CD14-positive monocyte (primary cell): ENCODE measurements around the gene GDF2. TPM values are rescaled to one million over a fixed set of nuclear protein-coding genes. Genes with fewer than 3 reads are reported as not detected.

Source experiments
- DNase-seq, 3 donors: peaks; one replicate each; pipeline ENCODE4 v3.0.0-alpha.2; 2011 to 2022
- H2AFZ ChIP-seq: 2 replicates; pipeline ENCODE4 v1.6.0; 2012; ENCODE audit warnings: mild to moderate bottlenecking, low read depth, low read length, inconsistent platforms; ENCODE audit not compliant: insufficient read depth, poor library complexity, severe bottlenecking
- H3K27ac ChIP-seq, 2 donors: 1 replicate in 1 of 2; 2 replicates in 1 of 2; pipeline ENCODE4 v1.5.1; 2012 to 2013; ENCODE audit warnings: low read length in 2 of 2, control low read depth in 1 of 2, inconsistent platforms in 1 of 2, low read depth in 1 of 2, mild to moderate bottlenecking in 1 of 2
- H3K27me3 ChIP-seq, 2 donors: one replicate each; pipeline versions ENCODE4 v1.6.0 to v1.6.1; 2011 to 2013; ENCODE audit warnings: low read length in 2 of 2; ENCODE audit not compliant: control insufficient read depth in 2 of 2, insufficient read depth in 2 of 2
- H3K36me3 ChIP-seq, 2 donors: replicated peaks in 1 of 2; 1 replicate in 1 of 2; 2 replicates in 1 of 2; pipeline versions ENCODE4 v1.5.1 to v1.6.1; 2012 to 2013; ENCODE audit warnings: low read length in 2 of 2, control low read depth in 1 of 2, inconsistent platforms in 1 of 2, mild to moderate bottlenecking in 1 of 2; ENCODE audit not compliant: insufficient read depth in 2 of 2, control insufficient read depth in 1 of 2
- H3K4me1 ChIP-seq, 2 donors: 1 replicate in 1 of 2; 2 replicates in 1 of 2; pipeline versions ENCODE4 v1.5.1 to v1.6.1; 2012 to 2013; ENCODE audit warnings: low read length in 2 of 2, control low read depth in 1 of 2, inconsistent platforms in 1 of 2, mild to moderate bottlenecking in 1 of 2, moderate library complexity in 1 of 2; ENCODE audit not compliant: insufficient read depth in 2 of 2, control insufficient read depth in 1 of 2
- H3K4me2 ChIP-seq: replicated peaks from 2 replicates; pipeline ENCODE3; 2012; ENCODE audit warnings: low read length, moderate library complexity, mild to moderate bottlenecking; ENCODE audit not compliant: poor library complexity, severe bottlenecking; ENCODE audit errors: extremely low read depth
- H3K4me3 ChIP-seq, 3 experiments: fragments of 200-600 bp in 1 of 3; sonication (generic) in 1 of 3; replicated peaks in 1 of 3; 1 replicate in 2 of 3; 2 replicates in 1 of 3; pipeline ENCODE4 v1.5.1; 2011 to 2013; ENCODE audit warnings: low read length in 3 of 3, mild to moderate bottlenecking in 3 of 3, control low read depth in 2 of 3, low read depth in 2 of 3, inconsistent platforms in 1 of 3, moderate library complexity in 1 of 3
- H3K79me2 ChIP-seq: 2 replicates; pipeline ENCODE4 v1.6.0; 2012; ENCODE audit warnings: mild to moderate bottlenecking, control low read depth, inconsistent platforms, low read length, moderate library complexity; ENCODE audit not compliant: insufficient read depth
- H3K9ac ChIP-seq: 2 replicates; pipeline ENCODE4 v1.6.0; 2017; ENCODE audit warnings: low read length, mild to moderate bottlenecking; ENCODE audit not compliant: insufficient read depth, poor library complexity, severe bottlenecking
- H3K9me3 ChIP-seq, 2 donors: replicated peaks in 1 of 2; 1 replicate in 1 of 2; 2 replicates in 1 of 2; pipeline versions ENCODE4 v1.5.1 to v1.6.1; 2012 to 2013; ENCODE audit warnings: low read length in 2 of 2, control low read depth in 1 of 2; ENCODE audit not compliant: control insufficient read depth in 1 of 2, insufficient read depth in 1 of 2
- H4K20me1 ChIP-seq: 2 replicates; pipeline ENCODE4 v1.6.0; 2012; ENCODE audit warnings: mild to moderate bottlenecking, low read length, control low read depth, moderate library complexity; ENCODE audit not compliant: insufficient read depth
- H3K27ac Mint-ChIP-seq, 7 donors: one replicate each; pipeline ENCODE4 v1.8.0; 2020; ENCODE audit warnings: mild to moderate bottlenecking in 7 of 7, mixed read lengths in 7 of 7, moderate library complexity in 6 of 7, inconsistent platforms in 2 of 7
- H3K27me3 Mint-ChIP-seq, 3 donors: one replicate each; pipeline ENCODE4 v1.8.0; 2021 to 2022; ENCODE audit warnings: low read depth in 3 of 3, mild to moderate bottlenecking in 3 of 3, mixed read lengths in 3 of 3, moderate library complexity in 3 of 3, inconsistent platforms in 1 of 3
- H3K36me3 Mint-ChIP-seq, 2 donors: one replicate each; pipeline ENCODE4 v1.8.0; 2020; ENCODE audit warnings: mixed read lengths in 2 of 2, inconsistent platforms in 1 of 2, mild to moderate bottlenecking in 1 of 2
- H3K4me1 Mint-ChIP-seq: one replicate; pipeline ENCODE4 v1.8.0; 2020; ENCODE audit warnings: mild to moderate bottlenecking, mixed read lengths
- H3K4me3 Mint-ChIP-seq, 2 donors: one replicate each; pipeline ENCODE4 v1.8.0; 2020; ENCODE audit warnings: mild to moderate bottlenecking in 2 of 2, mixed read lengths in 2 of 2, moderate library complexity in 1 of 2
- H3K9me3 Mint-ChIP-seq, 7 donors: one replicate each; pipeline ENCODE4 v1.8.0; 2020 to 2022; ENCODE audit warnings: mixed read lengths in 7 of 7, mild to moderate bottlenecking in 6 of 7, moderate library complexity in 6 of 7, inconsistent platforms in 2 of 7
- WGBS: methylation state at CpG from one replicate; pipeline ENCODE4 v1.1.5; 2013; ENCODE audit warnings: missing lambda C conversion rate; ENCODE audit not compliant: insufficient coverage; 5-methylcytosine and 5-hydroxymethylcytosine counted together
- intact Hi-C, 2 donors: fragments of 100-400 bp; cut with micrococcal nuclease; formaldehyde crosslinking; loops; one replicate each; pipeline versions ENCODE4 v1.15.0 to v1.15.1; 2023
- polyA plus RNA-seq, 3 donors: library from polyadenylated mRNA; depleted of rRNA in 1 of 3; unstranded in 2 of 3; stranded (reverse) in 1 of 3; fragments of 300-500 nt in 2 of 3; fragments of >200 nt in 1 of 3; fragmentation: Illumina TruSeq in 2 of 3; gene quantifications; 1 replicate in 2 of 3; 2 replicates in 1 of 3; pipeline ENCODE4 v1.2.3, GENCODE V29; 2012 to 2021
- TF ChIP-seq, protein P1 (sequence below): fragments of 200-600 bp; IDR thresholded peaks from one replicate; pipeline ENCODE4 v1.8.0; 2022; ENCODE audit warnings: antibody characterized with exemption, mild to moderate bottlenecking

Gene GDF2
- polyA plus RNA-seq, 3 donors, result not detected

DNA sequence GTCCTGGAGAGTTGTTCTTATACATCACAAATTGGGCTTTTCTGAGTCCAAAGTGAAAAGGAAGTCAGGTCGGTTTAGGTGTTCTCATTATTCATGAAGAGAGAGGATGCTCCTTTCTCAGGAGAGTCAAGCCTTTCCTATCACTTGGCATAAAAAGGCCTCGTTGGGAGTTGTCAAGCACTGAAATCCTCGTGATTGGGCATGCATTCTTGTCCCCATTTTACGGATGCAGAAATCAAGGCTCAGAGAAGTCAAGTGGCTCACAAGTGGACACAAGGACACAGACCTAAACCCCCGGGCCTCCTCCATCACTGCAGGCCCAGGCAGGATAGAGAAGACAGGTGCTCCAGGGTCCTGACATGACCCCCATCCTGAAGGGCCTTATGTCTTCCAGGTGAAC lies 34.5 kb downstream of the GDF2 start:
- peak overlapping the region in 1 of 7 donors; percentile 37 for H3K27ac Mint-ChIP-seq
- 92% methylated on average over 4 of the region's 5 CpGs for WGBS

GRCh38 chr10:47357131-47357582 lies 34.9 kb downstream of the GDF2 start:
- TF ChIP-seq, protein P1, sequence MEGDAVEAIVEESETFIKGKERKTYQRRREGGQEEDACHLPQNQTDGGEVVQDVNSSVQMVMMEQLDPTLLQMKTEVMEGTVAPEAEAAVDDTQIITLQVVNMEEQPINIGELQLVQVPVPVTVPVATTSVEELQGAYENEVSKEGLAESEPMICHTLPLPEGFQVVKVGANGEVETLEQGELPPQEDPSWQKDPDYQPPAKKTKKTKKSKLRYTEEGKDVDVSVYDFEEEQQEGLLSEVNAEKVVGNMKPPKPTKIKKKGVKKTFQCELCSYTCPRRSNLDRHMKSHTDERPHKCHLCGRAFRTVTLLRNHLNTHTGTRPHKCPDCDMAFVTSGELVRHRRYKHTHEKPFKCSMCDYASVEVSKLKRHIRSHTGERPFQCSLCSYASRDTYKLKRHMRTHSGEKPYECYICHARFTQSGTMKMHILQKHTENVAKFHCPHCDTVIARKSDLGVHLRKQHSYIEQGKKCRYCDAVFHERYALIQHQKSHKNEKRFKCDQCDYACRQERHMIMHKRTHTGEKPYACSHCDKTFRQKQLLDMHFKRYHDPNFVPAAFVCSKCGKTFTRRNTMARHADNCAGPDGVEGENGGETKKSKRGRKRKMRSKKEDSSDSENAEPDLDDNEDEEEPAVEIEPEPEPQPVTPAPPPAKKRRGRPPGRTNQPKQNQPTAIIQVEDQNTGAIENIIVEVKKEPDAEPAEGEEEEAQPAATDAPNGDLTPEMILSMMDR, result no peak
- intact Hi-C loops, result no loop called here
- 93% methylated on average over 6 of the region's 12 CpGs for WGBS

More for the DNA sequence above, 34.5 kb downstream of the GDF2 start:
- no peaks in the 10 kb centered on the region for H3K9me3 ChIP-seq
- H3K4me3 ChIP-seq, result no peak overlapping the region
- no peaks in the 10 kb centered on the region for H3K4me1 ChIP-seq
- no peak for DNase-seq
- H4K20me1 ChIP-seq, result no peaks in the 10 kb centered on the region
- H2AFZ ChIP-seq, result no peak overlapping the region
- TF ChIP-seq, protein P1, result no peak
- peaks cover 0 to 1% (median 0%) of the 10 kb centered on the region in 3 donors for H3K27me3 Mint-ChIP-seq
- no peaks in the 10 kb centered on the region for H3K9me3 Mint-ChIP-seq
- intact Hi-C loops, result no loop called here
- no peak overlapping the region for H3K4me3 Mint-ChIP-seq
- H3K36me3 Mint-ChIP-seq, result no peaks in the 10 kb centered on the region
- H3K27me3 ChIP-seq, result no peaks in the 10 kb centered on the region
- no peak overlapping the region for H3K9ac ChIP-seq
- H3K4me2 ChIP-seq, result no peak overlapping the region
- no peaks in the 10 kb centered on the region for H3K4me1 Mint-ChIP-seq
- no peak overlapping the region for H3K27ac ChIP-seq
- no peaks in the 10 kb centered on the region for H3K79me2 ChIP-seq
- no peaks in the 10 kb centered on the region for H3K36me3 ChIP-seq

More at GRCh38 chr10:47357131-47357582, 34.9 kb downstream of the GDF2 start:
- Mint-ChIP-seq H3K4me3 (no peak overlapping the region), H3K4me1 (no peaks in the 10 kb centered on the region), H3K27me3 (peaks cover 0 to 1% (median 0%) of the 10 kb centered on the region in 3 donors), H3K27ac (peak overlapping the region in 1 of 7 donors; percentile 37), H3K36me3 (no peaks in the 10 kb centered on the region), H3K9me3 (no peaks in the 10 kb centered on the region)
- H3K9ac ChIP-seq, result no peak overlapping the region
- no peak overlapping the region for H3K27ac ChIP-seq
- no peak for DNase-seq
- H3K4me1 ChIP-seq, result no peaks in the 10 kb centered on the region
- H3K27me3 ChIP-seq, result no peaks in the 10 kb centered on the region
- no peaks in the 10 kb centered on the region for H3K36me3 ChIP-seq
- H3K4me3 ChIP-seq, result no peak overlapping the region
- H3K79me2 ChIP-seq, result no peaks in the 10 kb centered on the region
- H2AFZ ChIP-seq, result no peak overlapping the region
- H3K4me2 ChIP-seq, result no peak overlapping the region
- no peaks in the 10 kb centered on the region for H3K9me3 ChIP-seq
- H4K20me1 ChIP-seq, result no peaks in the 10 kb centered on the region
